Astrocyte (in vitro differentiated cells and primary cell): ENCODE data around the gene ACSF3. TPM values are rescaled to one million over a fixed set of nuclear protein-coding genes. Genes with fewer than 3 reads are reported as not detected.

Experiments used
- DNase-seq: peaks from one replicate; pipeline ENCODE4 v3.0.0-alpha.2; 2010; ENCODE audit warnings: low read depth
- FAIRE-seq: peaks from 2 replicates; lab custom pipeline; 2011; peaks lifted over from hg19 to GRCh38; lab: Jason Lieb, UNC
- H2AFZ ChIP-seq: 2 replicates; pipeline ENCODE4 v1.6.0; 2012; ENCODE audit warnings: low read depth, low read length, inconsistent platforms
- H3K27ac ChIP-seq: 2 replicates; pipeline ENCODE4 v1.5.1; 2011; ENCODE audit warnings: low read depth, low read length, inconsistent platforms
- H3K27me3 ChIP-seq: 2 replicates; pipeline ENCODE4 v1.6.0; 2011; ENCODE audit warnings: low read length, inconsistent platforms; ENCODE audit not compliant: insufficient read depth
- H3K36me3 ChIP-seq: 2 replicates; pipeline ENCODE4 v1.5.1; 2011; ENCODE audit warnings: low read length, inconsistent platforms; ENCODE audit not compliant: insufficient read depth
- H3K4me1 ChIP-seq: 2 replicates; pipeline ENCODE4 v1.5.1; 2011; ENCODE audit warnings: low read length, inconsistent platforms; ENCODE audit not compliant: insufficient read depth
- H3K4me2 ChIP-seq: 2 replicates; pipeline ENCODE4 v1.6.0; 2012; ENCODE audit warnings: low read length, inconsistent platforms
- H3K4me3 ChIP-seq: 2 replicates; pipeline ENCODE4 v1.5.1; 2011; ENCODE audit warnings: low read depth, mild to moderate bottlenecking, low read length, inconsistent platforms; ENCODE audit not compliant: insufficient read depth
- H3K79me2 ChIP-seq: 2 replicates; pipeline ENCODE4 v1.6.0; 2012; ENCODE audit warnings: mild to moderate bottlenecking, low read length, inconsistent platforms; ENCODE audit not compliant: insufficient read depth
- H3K9ac ChIP-seq: 2 replicates; pipeline ENCODE4 v1.6.0; 2012; ENCODE audit warnings: mild to moderate bottlenecking, low read length, inconsistent platforms
- H3K9me3 ChIP-seq: 2 replicates; pipeline ENCODE4 v1.5.1; 2012; ENCODE audit warnings: low read depth, mild to moderate bottlenecking, low read length, inconsistent platforms; ENCODE audit not compliant: insufficient read depth
- H4K20me1 ChIP-seq: 2 replicates; pipeline ENCODE4 v1.6.0; 2012; ENCODE audit warnings: low read length, inconsistent platforms; ENCODE audit not compliant: insufficient read depth
- H3K27ac Mint-ChIP-seq: one replicate; pipeline ENCODE4 v1.8.0; 2021; ENCODE audit warnings: mild to moderate bottlenecking, mixed read lengths; ENCODE audit not compliant: unreplicated experiment
- H3K27me3 Mint-ChIP-seq: one replicate; pipeline ENCODE4 v1.8.0; 2021; ENCODE audit warnings: low read depth, mixed read lengths; ENCODE audit not compliant: unreplicated experiment
- H3K36me3 Mint-ChIP-seq: one replicate; pipeline ENCODE4 v1.8.0; 2021; ENCODE audit warnings: low read depth, mixed read lengths; ENCODE audit not compliant: unreplicated experiment
- H3K4me1 Mint-ChIP-seq: one replicate; pipeline ENCODE4 v1.8.0; 2021; ENCODE audit warnings: low read depth, mixed read lengths; ENCODE audit not compliant: unreplicated experiment
- H3K4me3 Mint-ChIP-seq: one replicate; pipeline ENCODE4 v1.8.0; 2021; ENCODE audit warnings: mild to moderate bottlenecking, moderate library complexity, mixed read lengths; ENCODE audit not compliant: unreplicated experiment
- H3K9me3 Mint-ChIP-seq: one replicate; pipeline ENCODE4 v1.8.0; 2021; ENCODE audit warnings: mild to moderate bottlenecking, mixed read lengths; ENCODE audit not compliant: unreplicated experiment
- CTCF ChIP-seq: IDR thresholded peaks from 2 replicates; pipeline ENCODE4 v1.5.1; 2011; ENCODE audit warnings: low read depth, mild to moderate bottlenecking, inconsistent platforms, low read length, moderate library complexity; ENCODE audit not compliant: insufficient read depth
- EZH2 ChIP-seq: IDR thresholded peaks from 2 replicates; pipeline ENCODE4 v1.6.1; 2012; ENCODE audit warnings: mild to moderate bottlenecking, low read length, inconsistent platforms; ENCODE audit not compliant: insufficient read depth
- total RNA-seq: library from RNA; stranded (reverse); gene quantifications from 2 replicates; pipeline ENCODE4 v1.2.1, GENCODE V29; 2021

The ACSF3 gene
- total RNA-seq, 1 donor from 2014 or later, result 17.0 TPM

GRCh38 chr16:89119661-89120141 is 26.0 kb downstream of the ACSF3 start:
- H3K4me1 Mint-ChIP-seq, result peaks cover 18% of the 10 kb centered on the region
- Histone ChIP-seq H4K20me1 (peaks cover 20% of the 10 kb centered on the region), H3K4me1 (peaks cover 8% of the 10 kb centered on the region), H3K27ac (no peak overlapping the region), H3K79me2 (no peaks in the 10 kb centered on the region), H3K9ac (no peak overlapping the region), H3K36me3 (no peaks in the 10 kb centered on the region), H3K4me3 (no peak overlapping the region), H3K27me3 (no peaks in the 10 kb centered on the region), H2AFZ (no peak overlapping the region), H3K4me2 (no peak overlapping the region), H3K9me3 (no peaks in the 10 kb centered on the region)
- TF ChIP-seq EZH2, result no peak
- no peak for TF ChIP-seq CTCF
- no peaks in the 10 kb centered on the region for H3K9me3 Mint-ChIP-seq
- no peaks in the 10 kb centered on the region for H3K27me3 Mint-ChIP-seq
- no peak overlapping the region for H3K4me3 Mint-ChIP-seq
- no peak overlapping the region for H3K27ac Mint-ChIP-seq
- peaks cover 35% of the 10 kb centered on the region for H3K36me3 Mint-ChIP-seq
- DNase-seq (no peak), FAIRE-seq (no peak)

- no peaks in the 10 kb centered on the region for H3K27me3 ChIP-seq
- H3K9me3 Mint-ChIP-seq, result no peaks in the 10 kb centered on the region
- H3K9me3 ChIP-seq, result no peaks in the 10 kb centered on the region
- H3K9ac ChIP-seq, result no peak overlapping the region
- H3K79me2 ChIP-seq, result no peaks in the 10 kb centered on the region
- no peaks in the 10 kb centered on the region for H3K27me3 Mint-ChIP-seq
- H3K27ac ChIP-seq, result no peak overlapping the region
- no peak overlapping the region for H3K4me2 ChIP-seq
- peaks cover 34% of the 10 kb centered on the region for H3K36me3 Mint-ChIP-seq
- no peak overlapping the region for H3K27ac Mint-ChIP-seq
- H3K4me3 ChIP-seq, result no peak overlapping the region
- H3K4me1 Mint-ChIP-seq, result peaks cover 12% of the 10 kb centered on the region
- H3K4me3 Mint-ChIP-seq, result no peak overlapping the region
- peaks cover 2% of the 10 kb centered on the region for H3K4me1 ChIP-seq
- no peak for TF ChIP-seq CTCF
- FAIRE-seq (no peak), DNase-seq (no peak)
- H3K36me3 ChIP-seq, result no peaks in the 10 kb centered on the region
- H4K20me1 ChIP-seq, result peaks cover 17% of the 10 kb centered on the region
- no peak overlapping the region for H2AFZ ChIP-seq
Observed at GRCh38 chr16:89120281-89120680, 26.6 kb downstream of the ACSF3 start.

GRCh38 chr16:89120921-89121351 is 27.3 kb downstream of the ACSF3 start:
- no peak overlapping the region for H3K27ac Mint-ChIP-seq
- H3K27me3 ChIP-seq, result no peaks in the 10 kb centered on the region
- H3K27me3 Mint-ChIP-seq, result no peaks in the 10 kb centered on the region
- H4K20me1 ChIP-seq, result peaks cover 13% of the 10 kb centered on the region
- H3K4me3 ChIP-seq, result no peak overlapping the region
- H3K36me3 ChIP-seq, result peaks cover 3% of the 10 kb centered on the region
- no peak overlapping the region for H2AFZ ChIP-seq
- H3K4me3 Mint-ChIP-seq, result no peak overlapping the region
- no peak overlapping the region for H3K4me2 ChIP-seq
- peaks cover 5% of the 10 kb centered on the region for H3K4me1 Mint-ChIP-seq
- H3K9ac ChIP-seq, result no peak overlapping the region
- no peak for DNase-seq
- TF ChIP-seq CTCF (no peak), EZH2 (no peak)
- H3K9me3 Mint-ChIP-seq, result no peaks in the 10 kb centered on the region
- no peak overlapping the region for H3K27ac ChIP-seq
- FAIRE-seq, result no peak
- H3K4me1 ChIP-seq, result no peaks in the 10 kb centered on the region
- peaks cover 33% of the 10 kb centered on the region for H3K36me3 Mint-ChIP-seq
- H3K9me3 ChIP-seq, result peaks cover 4% of the 10 kb centered on the region
- H3K79me2 ChIP-seq, result no peaks in the 10 kb centered on the region
